HG03469 (cell line): ENCODE measurements around the gene HLA-DOB.
"Not testable (repeated sequence)": the region's sequence is repeated elsewhere in the genome, so short reads cannot be mapped to it uniquely, and the experiment has no call there.

Experiments used
- ATAC-seq: cut with Tn5 transposase; IDR thresholded peaks from one replicate; pipeline ENCODE4 v1.9.1; 2021; ENCODE audit warnings: mild to moderate bottlenecking, moderate library complexity, moderate number of reproducible peaks; ENCODE audit not compliant: unreplicated experiment

The HLA-DOB gene

DNA sequence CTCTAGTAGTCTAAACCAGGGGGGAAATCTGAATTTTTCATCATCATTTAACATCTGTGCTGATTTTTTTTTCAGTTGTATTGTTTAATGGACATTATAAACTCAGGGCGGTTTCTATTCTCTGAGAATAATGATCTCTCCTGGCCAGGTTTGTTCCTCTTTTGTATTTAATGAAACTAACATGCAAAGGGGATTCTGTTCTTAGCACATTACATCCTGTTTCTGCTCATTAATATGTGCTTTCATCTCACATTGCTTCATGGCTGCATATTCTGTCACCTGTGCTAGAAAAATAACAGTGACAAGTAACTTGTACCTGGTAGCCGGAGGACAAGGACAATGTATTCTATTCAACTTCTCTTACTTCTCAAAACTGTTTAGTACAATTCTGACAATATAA lies 806 bp downstream of the HLA-DOB start:
- ATAC-seq, result no peak

DNA sequence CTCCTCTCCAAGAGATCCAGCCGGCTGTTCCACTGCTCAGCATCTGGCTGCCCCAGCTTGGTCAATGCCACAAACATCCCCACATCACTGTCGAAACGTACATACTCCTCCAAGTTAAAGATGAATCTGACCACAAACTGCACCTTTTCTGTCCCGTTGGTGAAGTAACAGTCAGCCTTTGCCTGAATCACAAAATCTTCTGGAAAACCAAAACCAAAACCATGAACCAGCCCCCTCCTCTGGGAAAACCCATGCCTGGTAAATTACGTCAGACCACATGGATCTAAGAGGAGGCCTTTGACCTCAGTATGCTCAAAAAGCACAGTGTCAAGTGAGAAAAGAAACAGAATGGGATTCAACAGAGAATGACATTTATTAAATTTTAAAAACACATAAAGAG lies 1.7 kb downstream of the HLA-DOB start:
- ATAC-seq, result no peak

DNA sequence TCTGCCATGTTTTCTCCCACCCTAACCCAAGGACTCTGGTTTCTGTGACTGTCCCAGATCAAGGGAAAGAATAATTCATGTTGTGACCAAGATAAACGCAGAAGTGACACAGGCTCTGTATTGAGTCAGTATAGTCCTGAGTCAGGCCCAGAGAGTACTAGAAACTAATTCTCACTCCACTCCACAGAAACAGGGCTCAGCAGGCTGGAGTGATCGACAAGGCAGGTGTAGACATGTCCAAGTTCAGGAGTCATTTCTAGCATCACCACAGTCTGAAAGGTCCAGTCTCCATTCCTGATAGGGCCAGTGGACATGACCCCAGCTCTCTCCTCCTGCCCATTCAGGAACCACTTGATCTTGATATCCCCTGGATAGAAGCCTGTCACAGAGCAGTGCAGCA lies 2.7 kb downstream of the HLA-DOB start:
- ATAC-seq, result no peak

DNA sequence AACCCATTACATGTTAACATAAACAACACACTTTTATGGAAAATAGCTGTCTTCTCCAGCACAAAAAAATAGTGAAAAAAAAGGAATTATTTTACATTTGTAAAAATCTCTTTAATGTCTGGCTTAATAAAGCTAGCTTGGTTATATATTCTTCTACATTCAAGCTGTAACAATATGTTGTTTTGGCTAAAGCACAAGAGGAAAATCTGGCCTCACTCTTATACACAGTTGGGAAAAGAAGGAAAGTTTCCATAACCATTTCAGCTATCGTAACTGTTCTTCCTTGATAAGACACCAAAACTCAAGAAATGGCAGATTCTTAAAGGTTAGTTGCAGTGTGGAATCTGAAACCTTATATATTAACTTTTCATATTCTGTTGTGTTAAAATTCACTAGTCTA lies 7.6 kb downstream of the HLA-DOB start:
- ATAC-seq, result no peak

DNA sequence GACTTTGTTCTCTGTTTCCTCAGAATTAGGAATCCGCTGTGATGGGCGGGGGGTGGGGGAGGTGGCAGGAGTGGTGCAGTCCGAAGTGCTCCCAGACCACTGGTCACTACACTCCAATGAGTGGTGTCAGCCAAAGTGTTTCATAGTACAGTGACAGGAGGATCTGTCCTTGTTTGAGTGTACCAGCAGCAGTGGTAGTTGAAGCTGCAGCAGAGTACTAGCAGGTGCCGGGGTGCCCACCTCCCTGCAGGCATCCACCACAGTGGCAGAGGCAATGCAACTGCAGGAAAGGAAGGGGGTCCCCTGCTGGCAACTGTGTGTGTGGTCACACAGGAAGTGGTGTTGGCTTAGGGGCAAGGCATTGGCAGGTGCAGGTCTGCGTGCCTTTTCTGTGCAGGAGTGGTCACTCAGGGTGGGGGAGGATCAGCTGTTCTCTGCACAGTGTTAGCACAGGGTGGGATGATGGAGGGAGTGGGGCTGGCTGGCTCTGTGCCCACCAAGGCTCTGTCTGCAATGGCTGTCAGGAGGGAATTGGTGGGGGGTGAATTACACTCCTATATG lies 9.7 kb downstream of the HLA-DOB start:
- ATAC-seq, result no peak

DNA sequence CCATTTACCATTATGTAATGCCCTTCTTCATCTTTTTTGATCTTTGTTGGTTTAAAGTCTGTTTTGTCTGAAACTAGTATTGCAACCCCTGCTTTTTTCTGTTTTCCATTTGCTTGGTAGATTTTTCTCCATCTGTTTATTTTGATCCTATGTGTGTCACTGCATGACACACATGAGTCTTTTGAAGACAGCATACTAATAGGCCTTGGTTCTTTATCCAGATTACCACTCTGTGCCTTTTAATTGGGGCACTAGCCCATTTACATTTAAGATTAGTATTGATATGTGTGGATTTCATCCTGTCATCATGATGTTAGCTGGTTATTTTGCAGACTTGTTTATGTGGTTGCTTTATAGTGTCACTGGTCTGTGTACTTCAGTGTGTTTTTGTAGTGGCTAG lies 11.4 kb downstream of the HLA-DOB start:
- ATAC-seq, result not testable (repeated sequence)

DNA sequence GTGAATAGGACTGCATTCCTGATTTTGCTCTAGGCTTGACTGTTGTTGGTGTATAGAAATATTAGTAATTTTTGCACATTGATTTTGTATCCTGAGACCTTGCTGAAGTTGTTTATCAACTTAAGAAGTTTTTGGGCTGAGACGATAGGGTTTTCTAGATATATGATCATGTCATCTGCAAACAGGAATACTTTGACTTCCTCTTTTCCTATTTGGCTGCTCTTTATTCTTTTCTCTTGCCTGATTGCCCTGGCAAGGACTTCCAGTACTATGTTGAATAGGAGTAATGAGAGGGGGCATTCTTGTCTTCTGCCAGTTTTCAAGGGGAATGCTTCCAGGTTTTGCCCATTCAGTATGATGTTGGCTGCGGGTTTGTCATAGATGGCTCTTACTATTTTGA lies 13.4 kb downstream of the HLA-DOB start:
- no peak for ATAC-seq

DNA sequence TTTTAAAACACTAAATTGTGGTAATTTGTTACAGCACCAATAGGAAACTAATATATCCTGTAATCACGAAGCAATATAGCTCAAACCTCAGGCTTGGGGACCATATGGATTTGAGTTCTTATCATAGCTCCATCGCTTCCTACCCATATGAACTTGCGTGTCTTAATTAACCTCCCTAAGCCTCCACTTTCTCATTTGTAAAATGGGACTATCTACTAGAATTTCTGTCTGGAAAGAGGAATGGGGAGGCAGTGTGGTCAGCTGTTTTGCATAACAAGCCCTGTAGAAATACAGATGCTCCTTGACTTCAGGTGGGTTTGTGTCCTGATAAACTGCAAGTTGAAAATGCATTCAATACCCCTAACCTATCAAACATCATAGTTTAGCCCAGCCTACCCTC lies 17.1 kb downstream of the HLA-DOB start:
- ATAC-seq, result no peak

DNA sequence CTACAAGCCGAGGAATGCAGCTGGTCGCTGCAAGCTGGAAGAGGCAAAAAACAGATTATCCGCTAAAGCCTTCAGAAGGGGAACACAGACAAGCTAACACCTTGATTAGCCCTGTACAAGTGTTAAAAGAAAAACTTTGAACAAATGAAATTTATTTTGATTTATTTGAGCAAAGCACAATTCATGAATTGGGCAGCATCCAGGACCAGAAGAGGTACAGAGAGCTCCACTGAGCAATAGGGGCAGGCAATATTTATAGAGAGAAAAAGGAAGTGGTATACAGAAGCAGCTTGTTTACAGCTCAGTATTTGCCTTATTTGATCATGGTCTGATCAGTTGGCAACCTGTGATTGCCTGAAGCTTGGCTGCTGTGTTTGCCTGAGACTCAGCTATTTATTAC lies 17.6 kb downstream of the HLA-DOB start:
- ATAC-seq, result no peak

DNA sequence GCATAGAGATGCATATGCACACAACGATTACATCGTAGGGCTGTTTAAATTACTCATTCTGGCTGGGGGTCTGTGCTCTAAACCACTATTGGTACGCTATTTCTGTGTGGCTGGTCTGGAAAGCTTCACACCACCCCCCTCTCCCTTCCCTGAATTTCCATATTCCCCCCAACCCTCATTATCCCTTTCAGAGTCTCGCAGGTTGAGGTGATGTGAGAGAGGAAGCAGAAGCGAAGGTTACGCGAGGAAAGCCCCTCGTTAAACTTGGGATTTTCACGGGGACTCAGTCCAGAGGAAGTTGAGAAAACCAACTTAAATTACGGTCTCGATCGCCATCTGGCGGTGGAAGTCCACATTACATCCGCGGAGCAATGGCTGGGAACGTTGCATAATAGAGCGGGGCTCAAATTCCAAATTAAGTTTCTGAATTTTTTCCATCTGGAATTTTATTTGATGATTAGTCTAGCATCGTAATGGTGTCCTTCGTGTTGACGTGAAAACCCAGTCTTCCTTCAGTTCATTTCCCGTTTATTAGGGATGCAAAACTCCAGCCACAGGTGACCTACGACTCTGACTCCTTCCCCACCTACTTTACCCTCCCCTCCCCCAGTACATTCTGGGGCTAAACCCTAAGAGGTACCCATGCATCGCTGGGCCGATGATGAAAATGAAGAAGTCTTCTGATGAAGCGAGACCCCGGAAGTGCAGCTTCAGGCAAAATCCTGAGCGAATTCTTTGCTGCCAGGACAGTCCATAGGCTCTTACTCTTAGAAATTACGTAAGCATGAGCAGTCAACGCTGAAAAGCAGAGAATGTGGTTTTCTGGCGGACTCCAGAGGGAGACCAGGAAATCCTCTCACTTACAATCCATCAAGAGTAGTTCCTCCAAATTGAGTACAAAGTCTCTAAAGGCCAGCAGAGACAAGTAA lies 19.7 kb downstream of the HLA-DOB start:
- no peak for ATAC-seq

DNA sequence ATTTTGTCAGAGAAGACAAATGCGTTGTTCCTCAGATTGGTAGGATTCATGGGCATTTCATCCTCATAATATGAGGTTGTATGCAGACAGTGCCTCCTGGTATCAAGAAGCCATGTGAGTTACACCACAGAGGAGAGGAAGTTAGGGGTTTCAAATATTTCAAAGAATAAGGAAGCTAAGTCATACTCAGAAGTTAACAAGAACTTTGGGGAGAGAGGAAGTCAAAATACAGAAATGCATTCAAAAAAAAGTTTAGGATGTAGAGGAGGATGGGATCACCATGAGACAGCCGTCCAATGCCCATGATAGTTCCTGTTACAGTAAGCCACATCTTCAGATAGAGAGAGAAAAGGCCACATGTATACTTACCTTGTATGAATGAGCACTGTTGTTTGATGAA lies 22.3 kb downstream of the HLA-DOB start:
- no peak for ATAC-seq

DNA sequence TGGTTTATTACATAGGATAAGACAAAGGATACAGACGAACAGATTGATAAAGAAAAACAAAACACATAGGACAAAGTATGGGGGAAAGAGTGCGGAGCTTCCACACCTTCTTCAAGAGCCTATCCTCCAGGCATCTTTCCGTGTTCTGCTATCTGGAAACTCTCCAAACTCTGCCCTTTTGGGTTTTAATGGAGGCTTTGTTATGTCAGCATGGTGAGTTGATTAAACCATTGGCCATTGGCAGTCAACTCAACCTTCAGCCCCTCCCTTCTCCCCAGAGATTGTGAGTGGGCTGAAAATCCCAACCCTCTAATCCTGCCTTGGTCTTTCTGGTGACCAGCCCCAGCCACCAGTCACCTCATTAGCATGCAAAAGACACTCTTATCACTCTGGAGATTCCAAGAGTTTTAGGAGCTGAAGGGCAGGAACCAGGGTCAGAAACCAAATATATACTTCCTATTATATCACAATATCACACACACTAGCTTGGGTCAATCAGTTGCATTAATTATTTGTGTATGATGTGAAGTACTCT lies 23.8 kb downstream of the HLA-DOB start:
- no peak for ATAC-seq

DNA sequence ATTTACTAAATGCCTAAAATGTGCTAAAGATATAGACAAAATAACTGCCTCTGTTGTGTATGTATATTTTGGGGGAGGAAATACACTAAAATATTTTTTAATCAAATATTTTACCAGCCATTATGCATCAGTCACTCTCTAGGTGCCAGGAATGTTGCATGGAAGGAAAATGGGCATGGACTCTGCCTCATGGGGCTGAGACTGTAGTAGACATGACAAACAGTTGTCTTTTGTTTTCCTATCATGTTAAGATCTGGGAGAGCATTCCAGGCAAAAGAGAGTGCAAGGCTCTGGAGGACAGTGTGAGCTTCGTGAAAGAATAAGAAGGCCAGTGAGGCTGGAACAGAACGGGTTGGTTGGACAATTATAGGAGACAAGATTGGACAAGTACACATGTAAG lies 26.5 kb downstream of the HLA-DOB start:
- no peak for ATAC-seq

DNA sequence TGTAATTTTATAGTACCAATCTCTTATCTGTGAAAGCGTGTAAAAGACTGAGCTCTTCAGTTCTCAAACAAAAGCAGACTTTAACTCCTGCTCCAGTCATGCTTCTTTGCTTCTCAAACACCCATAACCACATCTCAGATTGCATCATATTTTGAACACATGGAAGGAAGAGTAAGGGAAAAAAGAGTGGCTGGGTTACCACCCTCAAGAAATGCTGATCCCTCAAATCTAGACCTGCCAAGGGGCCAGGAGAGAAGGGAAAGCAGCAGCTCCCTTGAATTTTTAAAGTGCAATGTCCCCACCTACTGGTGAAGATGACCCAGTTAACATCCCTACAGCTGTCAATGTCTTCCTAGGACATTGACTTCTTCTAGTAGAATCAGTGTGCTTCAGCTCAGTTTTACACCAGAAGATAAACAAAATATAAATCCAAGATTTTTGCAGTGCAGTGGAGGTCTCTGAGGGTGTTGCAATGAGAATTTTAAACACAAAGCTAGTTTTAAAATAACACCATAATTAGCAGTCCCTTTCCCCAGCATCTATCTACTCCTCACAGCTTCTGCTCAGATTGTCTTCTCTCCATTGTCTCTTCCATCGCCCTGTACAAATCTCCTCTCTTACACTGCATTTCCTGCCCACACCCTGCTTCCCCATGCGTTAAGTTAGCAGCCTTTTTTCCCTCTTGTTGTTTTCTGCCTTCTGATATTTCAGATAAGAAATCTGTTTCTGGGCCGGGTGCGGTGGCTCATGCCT lies 30.8 kb downstream of the HLA-DOB start:
- ATAC-seq, result no peak

DNA sequence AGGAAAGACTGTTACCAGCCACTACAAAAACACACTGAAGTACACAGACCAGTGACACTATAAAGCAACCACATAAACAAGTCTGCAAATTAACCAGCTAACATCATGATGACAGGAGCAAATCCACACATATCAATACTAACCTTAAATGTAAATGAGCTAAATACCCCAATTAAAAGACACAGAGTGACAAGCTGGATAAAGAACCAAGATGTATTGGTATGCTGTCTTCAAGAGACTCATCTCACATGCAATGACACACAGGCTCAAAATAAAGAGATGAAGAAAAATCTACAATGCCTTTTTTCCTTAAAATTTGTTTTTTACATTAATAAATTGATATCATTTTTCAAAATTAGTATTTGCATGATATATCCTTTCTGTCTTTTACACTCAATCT lies 33.9 kb downstream of the HLA-DOB start:
- not testable (repeated sequence) for ATAC-seq

DNA sequence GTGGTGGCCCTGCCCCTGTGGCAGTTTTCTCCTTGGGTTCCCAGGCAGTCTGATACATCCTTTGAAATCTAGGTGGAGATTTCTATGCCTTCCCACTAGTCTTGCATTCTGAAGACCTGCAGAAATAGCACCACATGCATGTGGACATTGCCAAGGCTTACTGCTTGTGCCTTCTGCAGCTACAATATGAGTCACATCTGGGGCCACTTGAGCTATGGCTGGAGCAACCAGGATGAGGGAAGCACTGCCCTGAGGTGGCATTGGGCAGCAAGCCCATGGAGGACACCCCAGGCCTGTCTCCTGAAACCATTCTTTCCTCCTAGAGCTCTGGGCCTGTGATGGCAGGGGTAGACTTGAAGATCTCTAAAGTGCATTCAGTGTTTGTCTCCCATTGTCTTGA lies 37.8 kb downstream of the HLA-DOB start:
- no peak for ATAC-seq

DNA sequence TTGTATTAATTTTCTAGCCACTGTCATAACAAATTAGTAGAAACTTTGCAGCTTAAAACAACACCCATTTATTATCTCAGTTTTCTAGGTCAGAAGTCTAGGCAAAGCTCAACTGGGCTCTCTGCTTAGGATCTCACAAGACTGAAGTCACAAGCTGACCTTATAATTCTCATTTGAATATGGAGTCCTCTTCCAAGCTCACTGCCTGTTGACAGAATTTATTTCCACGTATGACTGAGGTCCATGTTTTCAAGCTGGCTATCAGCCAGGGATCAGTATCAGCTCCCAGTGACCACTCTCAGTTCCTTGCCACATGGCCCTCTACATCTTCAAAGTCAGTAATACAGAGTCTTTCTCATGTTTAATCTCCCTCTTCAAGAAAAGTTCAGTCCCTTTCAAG lies 41.7 kb downstream of the HLA-DOB start:
- ATAC-seq, result no peak

DNA sequence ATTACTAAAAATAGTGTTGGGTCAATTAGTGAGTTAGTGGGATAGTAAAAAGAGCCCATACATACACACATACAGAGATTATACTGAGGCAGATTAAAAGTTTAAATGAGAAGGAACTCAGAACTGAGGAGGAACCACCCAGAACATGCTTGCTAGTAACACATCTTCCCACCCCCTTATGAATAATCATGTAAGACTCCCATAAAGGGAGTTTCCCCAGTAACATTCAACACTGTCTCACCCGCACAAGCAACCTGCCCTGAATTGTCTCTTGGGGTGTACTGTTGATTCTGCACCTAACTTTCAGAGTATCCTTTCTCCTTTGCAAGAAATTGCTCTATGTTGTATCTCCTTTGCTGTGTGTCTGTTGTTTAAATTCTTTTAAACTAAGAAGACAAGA lies 42.4 kb downstream of the HLA-DOB start:
- ATAC-seq, result no peak

DNA sequence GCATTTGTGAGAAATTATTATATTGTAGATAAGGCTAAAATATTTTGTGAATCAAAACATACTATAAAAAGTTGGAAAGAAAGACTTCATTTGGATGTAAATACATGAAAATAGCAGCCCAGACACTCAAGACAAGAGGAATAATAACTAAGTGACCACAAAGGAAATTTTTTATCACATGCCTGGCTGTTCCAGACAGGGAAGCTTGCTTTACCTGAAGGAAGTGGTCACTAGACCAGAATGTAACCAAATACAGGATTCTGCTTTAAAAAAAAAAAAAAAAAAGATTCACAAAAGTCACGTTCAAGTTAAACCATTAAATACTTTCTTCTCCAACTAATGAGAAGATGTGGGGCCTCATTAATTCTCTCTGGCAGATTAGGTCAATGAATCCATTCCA lies 44.1 kb downstream of the HLA-DOB start:
- ATAC-seq, result no peak

DNA sequence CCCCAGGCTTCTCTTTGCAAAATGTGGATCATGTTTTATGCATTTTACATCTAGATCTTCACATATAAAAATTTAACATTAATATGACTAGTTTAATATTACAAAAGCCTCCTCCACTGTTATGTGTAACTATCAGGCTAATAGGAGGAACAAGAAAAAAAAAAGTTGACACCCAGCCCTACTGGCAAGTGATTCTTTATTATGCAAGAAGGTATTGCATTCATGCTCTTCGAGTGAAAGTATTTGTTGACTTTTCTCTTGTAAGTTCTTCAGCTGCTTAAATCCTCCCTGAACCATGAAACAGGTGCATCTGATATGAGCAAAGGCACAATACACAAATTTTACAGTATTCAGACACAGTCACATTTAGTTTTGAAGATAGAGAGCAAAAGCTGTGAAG lies 52.8 kb downstream of the HLA-DOB start:
- no peak for ATAC-seq

DNA sequence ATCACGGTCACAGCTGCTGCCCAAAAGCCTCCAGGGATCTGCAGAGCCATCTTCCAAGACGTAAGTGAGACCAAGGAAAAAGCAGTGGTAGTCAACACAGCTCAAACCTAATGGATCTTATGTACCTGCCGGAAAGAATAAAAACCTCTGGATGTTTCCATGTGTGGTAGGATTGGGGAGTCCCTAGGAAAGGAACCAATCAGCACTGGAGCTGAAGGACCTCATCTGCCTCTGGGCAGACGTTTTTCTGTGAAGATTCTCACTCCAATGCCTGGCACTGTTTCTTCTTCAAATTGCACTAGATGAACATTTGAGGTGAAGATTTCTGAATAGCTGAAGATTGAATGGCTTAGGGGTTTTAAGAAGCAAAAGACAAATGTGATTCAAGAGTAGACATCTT lies 53.4 kb downstream of the HLA-DOB start, which contains the start of gene HLA-DQB2:
Gene HLA-DQB2, minus strand, starts transcription at position 112 of the 400 bp plus-strand sequence. Its CDS starts 62 bp downstream, at position 50.
- no peak for ATAC-seq
